Testis (tissue), 2 donors: Measurements from ENCODE around the gene NDRG4.

ENCODE experiments used
- POLR2A ChIP-seq: fragments of 450-650 bp; IDR thresholded peaks from one replicate; pipeline ENCODE4 v1.6.1; 2017; ENCODE audit warnings: antibody characterized with exemption, mild to moderate bottlenecking, moderate library complexity
- TF ChIP-seq, protein P1 (sequence below), 3 experiments: fragments of 450-650 bp in 2 of 3; fragments of 200-600 bp in 1 of 3; sonication (generic) in 1 of 3; IDR thresholded peaks; one replicate each; pipeline ENCODE4 v1.5.1; 2016 to 2019; ENCODE audit warnings: antibody characterized with exemption in 3 of 3, mild to moderate bottlenecking in 2 of 3, moderate library complexity in 1 of 3

DNA sequence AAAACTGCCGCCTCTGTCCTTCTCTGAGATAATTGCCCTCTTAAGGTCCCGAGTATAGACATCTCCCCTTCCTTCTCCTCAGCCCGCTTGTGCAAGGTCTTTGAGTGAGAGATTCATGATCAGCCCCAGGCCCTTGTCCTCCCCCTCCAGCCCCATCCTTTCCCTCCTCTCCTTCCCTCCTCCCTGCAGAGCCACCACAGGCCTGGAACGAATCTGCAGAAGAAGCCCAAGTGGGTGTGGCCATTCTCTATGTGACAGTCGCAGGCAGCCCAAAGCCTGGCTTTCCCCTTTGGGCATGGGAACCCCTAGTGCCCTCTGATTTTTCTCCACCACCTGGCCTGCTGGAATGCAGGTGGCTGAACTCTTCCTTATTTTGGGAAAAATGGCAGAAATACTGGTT lies 7.2 kb upstream of the NDRG4 start:
- TF ChIP-seq, protein P1, sequence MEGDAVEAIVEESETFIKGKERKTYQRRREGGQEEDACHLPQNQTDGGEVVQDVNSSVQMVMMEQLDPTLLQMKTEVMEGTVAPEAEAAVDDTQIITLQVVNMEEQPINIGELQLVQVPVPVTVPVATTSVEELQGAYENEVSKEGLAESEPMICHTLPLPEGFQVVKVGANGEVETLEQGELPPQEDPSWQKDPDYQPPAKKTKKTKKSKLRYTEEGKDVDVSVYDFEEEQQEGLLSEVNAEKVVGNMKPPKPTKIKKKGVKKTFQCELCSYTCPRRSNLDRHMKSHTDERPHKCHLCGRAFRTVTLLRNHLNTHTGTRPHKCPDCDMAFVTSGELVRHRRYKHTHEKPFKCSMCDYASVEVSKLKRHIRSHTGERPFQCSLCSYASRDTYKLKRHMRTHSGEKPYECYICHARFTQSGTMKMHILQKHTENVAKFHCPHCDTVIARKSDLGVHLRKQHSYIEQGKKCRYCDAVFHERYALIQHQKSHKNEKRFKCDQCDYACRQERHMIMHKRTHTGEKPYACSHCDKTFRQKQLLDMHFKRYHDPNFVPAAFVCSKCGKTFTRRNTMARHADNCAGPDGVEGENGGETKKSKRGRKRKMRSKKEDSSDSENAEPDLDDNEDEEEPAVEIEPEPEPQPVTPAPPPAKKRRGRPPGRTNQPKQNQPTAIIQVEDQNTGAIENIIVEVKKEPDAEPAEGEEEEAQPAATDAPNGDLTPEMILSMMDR (IDR thresholded peaks at IDR 0.05), result no peak
- TF ChIP-seq POLR2A, result no peak
